GM12891 (cell line): ENCODE results near the gene POU3F3. TPM values are rescaled to one million over a fixed set of nuclear protein-coding genes. Genes with fewer than 3 reads are reported as not detected.

Experiments
- DNase-seq: peaks from one replicate; pipeline ENCODE4 v3.0.0; 2011; ENCODE audit warnings: low spot score; ENCODE audit not compliant: insufficient read length
- FAIRE-seq: peaks from 2 replicates; lab custom pipeline; 2011; peaks lifted over from hg19 to GRCh38; lab: Jason Lieb, UNC
- PAX5 ChIP-seq: IDR thresholded peaks from 2 replicates; pipeline ENCODE4 v1.6.1; 2011; ENCODE audit warnings: low read length, moderate library complexity, mild to moderate bottlenecking; ENCODE audit not compliant: insufficient read depth, severe bottlenecking
- POLR2A ChIP-seq: IDR thresholded peaks from 2 replicates; pipeline ENCODE4 v1.6.1; 2011; ENCODE audit warnings: low read depth, low read length, control low read depth
- POLR2AphosphoS5 ChIP-seq: IDR thresholded peaks from 2 replicates; pipeline ENCODE4 v1.6.1; 2011; ENCODE audit warnings: low read depth, low read length, control low read depth
- POU2F2 ChIP-seq: IDR thresholded peaks from 2 replicates; pipeline ENCODE4 v1.6.1; 2011; ENCODE audit warnings: low read depth, mild to moderate bottlenecking, control low read depth, low read length, moderate library complexity
- SPI1 ChIP-seq: IDR thresholded peaks from 2 replicates; pipeline ENCODE4 v1.6.1; 2011; ENCODE audit warnings: low read depth, low read length, control low read depth
- TAF1 ChIP-seq: IDR thresholded peaks from 2 replicates; pipeline ENCODE4 v1.6.1; 2011; ENCODE audit warnings: low read depth, low read length, control low read depth
- polyA plus RNA-seq: library from polyadenylated mRNA; unstranded; fragments of >200 nt; gene quantifications from one replicate; pipeline ENCODE4 v1.2.1, GENCODE V29; 2012; ENCODE audit warnings: low read depth, missing spikeins, inconsistent platforms; ENCODE audit not compliant: missing spikeins

POU3F3 gene
- polyA plus RNA-seq: not detected

DNA sequence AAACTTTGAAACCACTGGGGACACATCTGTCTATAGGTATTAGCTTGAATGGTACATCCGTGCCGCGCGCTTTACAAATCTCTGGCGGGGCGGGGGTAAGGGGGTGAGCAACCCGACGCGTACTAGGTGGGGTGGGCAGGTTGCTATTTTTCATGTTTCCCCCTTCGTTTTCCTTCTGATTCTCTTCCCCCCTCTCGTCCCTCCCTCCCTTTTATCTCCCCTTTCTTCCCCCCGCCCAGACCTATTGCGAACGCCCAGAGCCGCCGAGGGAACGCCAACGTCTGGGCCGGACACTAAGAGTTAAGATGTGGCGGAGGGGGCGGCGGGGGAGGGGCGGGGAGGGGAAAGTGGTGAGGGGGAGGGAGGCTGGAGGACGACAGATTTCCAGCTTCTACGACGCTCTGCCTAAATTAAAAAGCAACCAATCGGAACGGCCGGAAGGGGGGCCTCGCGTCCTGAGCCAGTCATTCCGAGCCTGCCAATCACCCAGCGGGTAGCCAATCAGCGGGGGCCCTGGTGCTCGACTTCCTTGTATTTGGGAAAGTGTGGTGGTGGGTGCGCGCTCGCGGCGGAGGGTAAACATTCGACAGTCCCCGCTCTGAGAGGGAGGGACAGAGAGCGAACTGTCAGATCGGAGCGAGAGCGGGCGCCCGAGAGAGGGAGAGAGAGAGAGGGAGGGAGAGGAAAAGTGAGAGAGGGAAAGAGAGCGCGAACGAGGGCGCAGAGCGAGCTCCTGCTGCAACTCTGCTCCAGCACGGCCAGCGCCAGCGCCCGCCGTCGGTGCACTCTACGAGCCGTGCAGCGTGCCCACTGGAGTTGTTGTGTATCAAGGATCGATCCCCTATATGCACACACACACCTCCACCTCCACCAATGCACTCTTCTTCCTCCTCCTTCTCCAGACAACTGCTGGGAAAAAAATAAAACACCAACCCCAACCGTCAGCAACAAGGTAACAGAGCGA is at the start of gene POU3F3:
TSS of gene POU3F3 (plus strand) at position 582 of the 964 bp plus-strand sequence. CDS start 1,396 bp downstream, outside the sequence.
- no peak for FAIRE-seq
- TF ChIP-seq PAX5 (no peak), POLR2AphosphoS5 (no peak), SPI1 (no peak), TAF1 (no peak)
- DNase-seq: no peak

DNA sequence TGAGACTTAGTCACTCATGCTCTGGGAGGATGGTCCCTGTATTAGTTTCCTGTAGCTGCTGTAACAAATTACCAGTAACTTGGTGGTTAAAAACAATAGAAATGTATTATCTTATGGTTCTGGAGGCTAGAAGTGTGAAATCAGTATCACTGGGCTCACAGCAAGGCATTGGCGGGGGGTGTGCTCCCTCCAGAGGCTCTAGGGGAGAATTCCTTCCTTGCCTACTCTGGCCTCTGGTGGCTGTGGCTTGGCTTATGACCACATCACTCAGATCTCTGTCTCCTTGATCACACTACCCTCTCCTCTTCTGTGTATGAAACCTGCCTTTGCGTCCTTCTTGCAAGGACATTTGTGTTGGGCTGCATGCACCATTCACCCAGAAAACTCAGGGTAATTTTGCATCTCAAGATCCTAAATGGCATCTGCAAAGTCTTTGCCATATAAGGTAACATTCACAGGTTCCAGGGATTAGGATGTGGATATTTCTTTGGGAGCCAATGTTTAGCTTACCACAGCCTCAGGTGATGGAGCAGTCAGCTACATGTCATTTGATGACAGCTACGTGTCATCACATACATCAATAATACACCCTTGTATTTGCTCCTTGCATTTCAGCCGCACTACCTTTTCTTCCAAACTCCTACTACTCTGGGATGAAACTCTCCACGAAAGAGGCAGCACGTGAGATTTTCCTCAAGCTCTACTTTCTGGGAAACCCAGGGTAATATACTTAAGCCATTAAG is 49.6 kb upstream of the POU3F3 start:
- no peak for DNase-seq
- no peak for TF ChIP-seq POLR2AphosphoS5
- TF ChIP-seq SPI1: no peak
- no peak for TF ChIP-seq TAF1
- TF ChIP-seq POLR2A: no peak
- no peak for TF ChIP-seq PAX5
- TF ChIP-seq POU2F2: no peak
- FAIRE-seq: no peak

DNA sequence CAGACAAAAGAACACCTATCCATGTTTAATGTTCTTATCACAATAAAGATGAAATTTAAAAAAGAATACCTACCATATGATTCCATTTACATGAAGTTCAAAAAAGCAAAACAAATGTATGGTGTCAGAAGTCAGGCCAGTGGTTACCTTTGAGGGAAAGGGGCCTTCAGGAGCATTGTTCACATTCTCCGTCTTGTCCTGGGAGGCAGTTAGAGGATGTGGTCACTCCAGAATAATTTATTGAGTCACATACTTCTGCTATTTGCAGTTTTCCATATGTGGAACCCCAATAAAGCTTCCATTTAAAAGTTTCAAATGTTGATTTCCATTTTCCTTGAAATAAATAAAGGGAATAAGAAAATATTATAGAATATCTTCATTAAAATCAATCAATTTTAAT is 41.6 kb upstream of the POU3F3 start:
- no peak for FAIRE-seq
- no peak for DNase-seq

DNA sequence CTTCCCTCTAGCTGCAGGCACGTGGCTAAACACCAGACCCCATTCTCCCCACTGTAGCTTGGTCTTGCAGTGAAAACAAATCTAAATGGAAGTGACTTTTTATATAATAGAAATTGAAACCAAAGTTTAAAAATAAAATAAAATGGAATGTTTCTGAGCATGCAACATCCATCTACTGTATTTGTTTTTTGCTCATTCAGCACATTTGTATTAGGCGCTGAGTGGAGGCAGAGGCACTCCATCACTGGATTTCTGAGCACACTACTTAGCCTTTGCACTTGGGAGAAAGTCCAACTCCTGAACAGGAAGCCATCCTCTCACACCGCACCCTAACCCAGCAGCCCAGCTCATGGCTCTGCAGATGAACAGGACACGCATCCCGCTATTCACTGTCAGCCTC is 37.8 kb upstream of the POU3F3 start:
- FAIRE-seq: no peak
- no peak for TF ChIP-seq POLR2A
- TF ChIP-seq TAF1: no peak
- TF ChIP-seq POLR2AphosphoS5: no peak
- TF ChIP-seq PAX5: no peak
- TF ChIP-seq SPI1: no peak
- no peak for TF ChIP-seq POU2F2
- DNase-seq: no peak

More for the DNA sequence above, 41.6 kb upstream of the POU3F3 start:
- TF ChIP-seq POLR2A (no peak), PAX5 (no peak), POLR2AphosphoS5 (no peak), POU2F2 (no peak), TAF1 (no peak), SPI1 (no peak)

DNA sequence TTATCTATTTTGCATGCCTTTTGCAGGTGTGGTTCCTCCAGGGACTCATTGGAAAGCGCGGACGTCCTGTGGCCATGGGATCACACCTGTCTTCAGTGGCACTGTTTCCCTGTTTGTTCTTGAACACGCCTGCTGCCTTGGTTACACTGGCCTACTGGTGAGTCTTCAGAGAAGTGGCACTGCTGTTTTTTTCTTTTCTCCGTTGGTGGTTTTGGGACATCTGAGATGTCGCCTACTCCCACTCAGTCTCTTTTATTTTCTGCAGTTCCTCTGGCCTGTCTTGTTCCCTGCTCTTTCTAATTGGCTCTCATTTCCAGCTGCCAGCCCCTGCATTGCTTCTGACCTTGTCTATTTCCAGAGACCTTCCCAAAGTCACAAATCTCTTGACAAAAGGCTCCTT is 35.7 kb upstream of the POU3F3 start:
- TF ChIP-seq POU2F2 (no peak), POLR2A (no peak), PAX5 (no peak), SPI1 (no peak), TAF1 (no peak), POLR2AphosphoS5 (no peak)
- DNase-seq (no peak), FAIRE-seq (no peak)

DNA sequence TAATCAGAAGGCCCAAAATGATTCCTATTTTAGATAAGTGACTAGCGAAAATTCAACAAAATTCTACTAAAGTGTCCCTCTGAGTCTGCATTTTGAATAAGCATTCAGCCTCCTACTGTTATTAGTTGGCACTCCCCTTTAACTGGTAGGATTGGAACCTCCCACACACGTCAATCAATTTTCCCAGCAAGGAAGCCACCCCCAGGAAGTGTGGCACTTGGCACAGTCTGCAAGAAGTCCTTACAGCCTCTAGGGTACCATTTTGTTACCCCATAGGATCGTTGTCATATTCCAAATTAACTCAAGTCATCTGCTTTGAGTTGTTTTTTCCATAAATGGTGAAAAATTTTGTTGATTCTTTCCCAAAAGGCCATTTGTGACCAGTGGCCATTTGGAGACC is 33.8 kb upstream of the POU3F3 start:
- TF ChIP-seq PAX5 (no peak), POU2F2 (no peak), POLR2A (no peak), POLR2AphosphoS5 (no peak), SPI1 (no peak), TAF1 (no peak)
- DNase-seq (no peak), FAIRE-seq (no peak)

DNA sequence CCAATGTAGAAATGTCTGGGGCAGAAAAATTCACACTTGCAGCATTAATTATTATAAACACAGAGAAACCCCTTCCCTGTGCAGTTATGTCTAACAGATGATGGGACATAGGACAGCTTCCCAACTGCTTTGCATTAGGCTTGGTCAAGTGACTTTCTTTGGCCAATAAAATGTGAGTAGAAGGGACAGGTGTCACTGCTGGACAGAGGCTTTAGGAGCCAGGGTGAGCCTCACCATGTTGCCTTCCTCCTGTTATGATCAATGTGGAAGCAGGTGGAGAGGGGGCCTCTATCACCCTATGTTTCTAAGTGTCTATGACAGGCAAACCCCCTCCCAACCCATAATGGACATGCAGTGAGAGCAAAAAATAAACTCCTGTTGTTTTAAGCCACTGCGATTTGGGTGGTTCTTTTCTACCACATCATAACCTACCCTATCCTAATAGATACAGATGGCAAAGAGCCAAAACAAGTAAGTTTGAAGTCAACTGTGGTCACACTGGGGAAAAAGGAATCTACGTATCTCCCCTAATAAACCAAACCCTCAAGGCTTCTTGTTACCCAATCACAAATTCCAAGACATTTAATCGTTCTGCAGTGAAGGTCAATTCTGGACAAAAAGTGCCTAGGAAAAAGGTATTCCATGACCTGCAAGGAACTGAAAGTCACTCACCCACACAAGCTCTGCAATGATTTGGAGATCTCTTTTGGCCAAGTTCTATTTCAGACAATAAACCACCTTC is 28.6 kb upstream of the POU3F3 start:
- TF ChIP-seq POU2F2: no peak
- TF ChIP-seq TAF1: no peak
- no peak for TF ChIP-seq POLR2A
- TF ChIP-seq POLR2AphosphoS5: no peak
- no peak for TF ChIP-seq PAX5
- TF ChIP-seq SPI1: no peak
- no peak for DNase-seq
- no peak for FAIRE-seq

DNA sequence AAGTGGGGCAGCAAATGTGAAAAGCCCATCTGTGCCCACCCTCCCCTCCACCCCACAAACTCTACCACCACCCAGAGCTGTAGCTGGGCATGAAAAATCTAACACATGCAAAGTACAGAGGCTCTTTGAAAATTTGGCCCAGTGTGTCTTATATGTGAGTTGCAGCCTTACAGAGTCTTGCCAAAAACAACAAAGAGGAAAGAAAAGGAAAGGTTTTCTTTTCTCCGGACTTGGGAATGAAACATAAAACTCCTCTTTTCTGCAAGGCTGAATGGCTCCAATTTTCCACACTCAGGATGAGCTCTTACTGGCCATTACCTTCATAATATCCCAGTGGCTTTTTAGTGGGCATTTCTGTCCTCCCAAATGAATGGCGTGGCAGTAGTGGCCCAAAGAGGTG is 27.9 kb upstream of the POU3F3 start:
- FAIRE-seq (no peak), DNase-seq (no peak)
- TF ChIP-seq SPI1: no peak
- no peak for TF ChIP-seq POLR2AphosphoS5
- TF ChIP-seq POU2F2: no peak
- TF ChIP-seq TAF1: no peak

DNA sequence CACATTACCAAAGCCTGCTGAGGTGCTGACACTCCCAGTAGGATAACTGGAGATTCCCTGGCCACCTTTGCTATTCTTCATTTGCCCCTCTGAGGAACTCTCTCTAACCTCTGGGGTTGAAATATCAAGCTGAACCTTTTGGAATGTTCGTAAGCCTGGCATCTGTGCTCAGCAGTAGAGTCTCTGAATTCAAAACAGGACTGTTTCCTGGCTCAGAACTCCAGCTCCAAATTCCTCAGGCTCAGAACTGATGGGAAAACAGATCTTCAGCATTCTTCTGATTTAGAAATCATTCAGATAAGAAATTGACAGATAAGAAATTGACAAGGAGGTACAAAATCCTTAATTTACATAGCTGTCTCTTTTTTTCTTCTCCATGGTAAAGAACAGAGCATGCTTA is 22.2 kb upstream of the POU3F3 start:
- no peak for FAIRE-seq
- TF ChIP-seq SPI1 (no peak), TAF1 (no peak), POLR2A (no peak), PAX5 (no peak), POU2F2 (no peak)

More for the DNA sequence above, 22.2 kb upstream of the POU3F3 start:
- no peak for DNase-seq
